ENCODE data around the gene HAGH.

Gene HAGH

DNA sequence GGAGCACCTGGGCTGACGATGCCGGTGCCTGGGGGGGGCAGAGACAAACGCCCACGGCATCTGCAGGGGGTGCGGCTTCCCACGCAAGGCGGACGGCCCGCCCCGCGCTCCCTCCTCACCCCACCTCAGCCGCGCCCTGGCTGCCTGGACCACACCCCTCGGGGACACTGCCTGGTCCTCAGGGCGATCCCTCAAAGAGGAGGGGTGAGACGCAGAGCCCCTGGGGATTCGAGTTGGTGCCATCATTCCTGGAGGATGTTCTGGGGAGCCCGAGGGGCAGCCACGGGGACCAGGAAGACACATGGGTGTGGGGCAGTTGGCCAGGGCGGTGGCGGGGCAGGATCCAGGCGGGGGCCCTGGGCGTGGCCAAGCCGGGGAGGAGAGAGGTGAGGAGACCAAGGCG lies 37.0 kb downstream of the HAGH start:
- Histone ChIP-seq H3K9ac (ENCODE audit: low read length) (no peak overlapping the region), H4K20me1 (ENCODE audit: insufficient read depth, low read length) (no peaks in the 10 kb centered on the region), H3K9me2 (replicated peaks; ENCODE audit: insufficient read depth, low read length) (no peaks in the 10 kb centered on the region), H3K4me1 (ENCODE audit: low read length) (no peaks in the 10 kb centered on the region), H3K79me2 (ENCODE audit: low read length) (peaks cover 31% of the 10 kb centered on the region), H3K27ac (ENCODE audit: low read length) (no peak overlapping the region), H3K4me2 (ENCODE audit: low read depth, low read length) (no peak overlapping the region), H3F3A (ENCODE audit: insufficient read depth, low read length) (no peaks in the 10 kb centered on the region), H3K27me3 (replicated peaks; ENCODE audit: insufficient read depth, low read length) (no peaks in the 10 kb centered on the region), H3K4me3 (ENCODE audit: low read length) (no peak overlapping the region), H3K36me3 (replicated peaks; ENCODE audit: insufficient read depth, low read length) (no peaks in the 10 kb centered on the region), H2AFZ (ENCODE audit: low read length) (no peak overlapping the region), H3K9me3 (replicated peaks; ENCODE audit: insufficient read depth, low read length) (no peaks in the 10 kb centered on the region)
- TF ChIP-seq, protein P1, sequence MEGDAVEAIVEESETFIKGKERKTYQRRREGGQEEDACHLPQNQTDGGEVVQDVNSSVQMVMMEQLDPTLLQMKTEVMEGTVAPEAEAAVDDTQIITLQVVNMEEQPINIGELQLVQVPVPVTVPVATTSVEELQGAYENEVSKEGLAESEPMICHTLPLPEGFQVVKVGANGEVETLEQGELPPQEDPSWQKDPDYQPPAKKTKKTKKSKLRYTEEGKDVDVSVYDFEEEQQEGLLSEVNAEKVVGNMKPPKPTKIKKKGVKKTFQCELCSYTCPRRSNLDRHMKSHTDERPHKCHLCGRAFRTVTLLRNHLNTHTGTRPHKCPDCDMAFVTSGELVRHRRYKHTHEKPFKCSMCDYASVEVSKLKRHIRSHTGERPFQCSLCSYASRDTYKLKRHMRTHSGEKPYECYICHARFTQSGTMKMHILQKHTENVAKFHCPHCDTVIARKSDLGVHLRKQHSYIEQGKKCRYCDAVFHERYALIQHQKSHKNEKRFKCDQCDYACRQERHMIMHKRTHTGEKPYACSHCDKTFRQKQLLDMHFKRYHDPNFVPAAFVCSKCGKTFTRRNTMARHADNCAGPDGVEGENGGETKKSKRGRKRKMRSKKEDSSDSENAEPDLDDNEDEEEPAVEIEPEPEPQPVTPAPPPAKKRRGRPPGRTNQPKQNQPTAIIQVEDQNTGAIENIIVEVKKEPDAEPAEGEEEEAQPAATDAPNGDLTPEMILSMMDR (IDR thresholded peaks at IDR 0.05; ENCODE audit: low read length), result no peak
- TF ChIP-seq EZH2phosphoT487 (IDR thresholded peaks at IDR 0.05; ENCODE audit: low read length), result no peak
- no peak for TF ChIP-seq EZH2 (optimal IDR thresholded peaks at IDR 0.05; ENCODE audit: low read depth, low read length)
- DNase-seq, result no peak

DNA sequence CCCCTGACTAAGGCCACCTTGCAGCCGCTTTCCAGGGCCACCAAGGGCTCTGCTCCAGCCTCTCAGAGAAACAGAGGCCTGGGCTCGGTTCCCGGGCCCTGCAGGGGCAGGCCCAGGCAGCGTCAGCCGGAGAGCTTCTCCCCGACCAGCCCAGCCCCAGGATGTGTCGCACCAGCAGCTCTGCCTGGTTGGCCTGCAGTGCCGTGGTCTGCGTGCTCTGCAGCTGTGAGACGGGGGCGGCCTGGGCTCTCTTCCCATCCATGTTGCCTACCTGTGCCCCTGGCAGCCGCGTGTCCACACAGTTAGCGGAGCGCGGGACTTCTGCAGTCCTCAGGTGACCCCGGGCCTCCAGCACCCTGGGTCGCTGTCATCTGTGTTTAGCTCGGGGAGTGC lies 37.9 kb downstream of the HAGH start:
- H3K4me2 ChIP-seq (ENCODE audit: low read depth, low read length), result no peak overlapping the region
- no peak overlapping the region for H2AFZ ChIP-seq (ENCODE audit: low read length)
- H3K9me3 ChIP-seq (replicated peaks; ENCODE audit: insufficient read depth, low read length), result no peaks in the 10 kb centered on the region
- no peak for DNase-seq
- TF ChIP-seq EZH2phosphoT487 (IDR thresholded peaks at IDR 0.05; ENCODE audit: low read length) (no peak), EZH2 (optimal IDR thresholded peaks at IDR 0.05; ENCODE audit: low read depth, low read length) (no peak)
- TF ChIP-seq, protein P1 (IDR thresholded peaks at IDR 0.05; ENCODE audit: low read length), result no peak
- H3K4me3 ChIP-seq (ENCODE audit: low read length), result no peak overlapping the region
- no peaks in the 10 kb centered on the region for H4K20me1 ChIP-seq (ENCODE audit: insufficient read depth, low read length)
- no peaks in the 10 kb centered on the region for H3K9me2 ChIP-seq (replicated peaks; ENCODE audit: insufficient read depth, low read length)
- no peaks in the 10 kb centered on the region for H3K36me3 ChIP-seq (replicated peaks; ENCODE audit: insufficient read depth, low read length)
- H3K27ac ChIP-seq (ENCODE audit: low read length), result no peak overlapping the region
- no peak overlapping the region for H3K9ac ChIP-seq (ENCODE audit: low read length)
- H3F3A ChIP-seq (ENCODE audit: insufficient read depth, low read length), result no peaks in the 10 kb centered on the region
- H3K4me1 ChIP-seq (ENCODE audit: low read length), result no peaks in the 10 kb centered on the region
- H3K79me2 ChIP-seq (ENCODE audit: low read length), result peaks cover 40% of the 10 kb centered on the region
- H3K27me3 ChIP-seq (replicated peaks; ENCODE audit: insufficient read depth, low read length), result no peaks in the 10 kb centered on the region

DNA sequence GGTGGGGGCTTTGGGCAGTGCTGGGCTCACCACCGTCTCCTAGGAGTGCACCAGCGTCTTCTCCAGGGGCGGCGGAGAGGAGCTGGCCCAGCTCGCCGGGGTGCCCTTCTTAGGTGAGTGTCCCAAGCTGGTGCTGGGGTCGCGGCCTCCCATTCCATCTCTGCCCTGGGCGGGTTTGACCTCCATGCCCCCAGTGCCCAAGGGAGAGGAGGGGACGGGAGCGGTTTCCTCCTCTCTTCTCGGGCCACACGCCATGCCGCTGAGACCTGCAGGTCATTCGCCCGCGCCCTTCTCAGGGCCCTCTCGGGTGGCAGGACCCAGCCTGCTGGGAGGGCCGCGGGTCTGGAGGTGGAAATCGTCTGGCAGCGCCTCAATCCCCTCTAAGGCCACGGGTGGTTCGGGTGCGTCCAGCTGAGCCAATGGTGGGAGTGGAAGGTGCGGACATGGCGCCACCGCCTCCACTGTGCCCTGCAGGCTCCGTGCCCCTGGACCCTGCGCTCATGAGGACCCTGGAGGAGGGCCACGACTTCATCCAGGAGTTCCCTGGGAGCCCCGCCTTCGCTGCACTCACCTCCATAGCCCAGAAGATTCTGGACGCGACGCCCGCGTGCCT lies 38.4 kb downstream of the HAGH start:
- Histone ChIP-seq H3K9ac (ENCODE audit: low read length) (no peak overlapping the region), H3K79me2 (ENCODE audit: low read length) (peaks cover 45% of the 10 kb centered on the region), H3K27ac (ENCODE audit: low read length) (no peak overlapping the region), H3K4me3 (ENCODE audit: low read length) (no peak overlapping the region), H3K9me2 (replicated peaks; ENCODE audit: insufficient read depth, low read length) (no peaks in the 10 kb centered on the region), H3K27me3 (replicated peaks; ENCODE audit: insufficient read depth, low read length) (no peaks in the 10 kb centered on the region), H3K9me3 (replicated peaks; ENCODE audit: insufficient read depth, low read length) (no peaks in the 10 kb centered on the region), H4K20me1 (ENCODE audit: insufficient read depth, low read length) (no peaks in the 10 kb centered on the region), H3K4me1 (ENCODE audit: low read length) (no peaks in the 10 kb centered on the region), H3K4me2 (ENCODE audit: low read depth, low read length) (no peak overlapping the region), H3F3A (ENCODE audit: insufficient read depth, low read length) (no peaks in the 10 kb centered on the region), H3K36me3 (replicated peaks; ENCODE audit: insufficient read depth, low read length) (no peaks in the 10 kb centered on the region), H2AFZ (ENCODE audit: low read length) (no peak overlapping the region)
- TF ChIP-seq, protein P1 (IDR thresholded peaks at IDR 0.05; ENCODE audit: low read length), result no peak
- TF ChIP-seq EZH2phosphoT487 (IDR thresholded peaks at IDR 0.05; ENCODE audit: low read length) (no peak), EZH2 (optimal IDR thresholded peaks at IDR 0.05; ENCODE audit: low read depth, low read length) (no peak)
- DNase-seq, result no peak
